Measurements from ENCODE around the gene CD1C. TPM values are rescaled to one million over a fixed set of nuclear protein-coding genes. Genes with fewer than 3 reads are reported as not detected.
"Not testable (repeated sequence)": the region's sequence is repeated elsewhere in the genome, so short reads cannot be mapped to it uniquely, and the experiment has no call there.

CD1C gene
- total RNA-seq, 1 donor from 2014 or later: 0.23 TPM

DNA sequence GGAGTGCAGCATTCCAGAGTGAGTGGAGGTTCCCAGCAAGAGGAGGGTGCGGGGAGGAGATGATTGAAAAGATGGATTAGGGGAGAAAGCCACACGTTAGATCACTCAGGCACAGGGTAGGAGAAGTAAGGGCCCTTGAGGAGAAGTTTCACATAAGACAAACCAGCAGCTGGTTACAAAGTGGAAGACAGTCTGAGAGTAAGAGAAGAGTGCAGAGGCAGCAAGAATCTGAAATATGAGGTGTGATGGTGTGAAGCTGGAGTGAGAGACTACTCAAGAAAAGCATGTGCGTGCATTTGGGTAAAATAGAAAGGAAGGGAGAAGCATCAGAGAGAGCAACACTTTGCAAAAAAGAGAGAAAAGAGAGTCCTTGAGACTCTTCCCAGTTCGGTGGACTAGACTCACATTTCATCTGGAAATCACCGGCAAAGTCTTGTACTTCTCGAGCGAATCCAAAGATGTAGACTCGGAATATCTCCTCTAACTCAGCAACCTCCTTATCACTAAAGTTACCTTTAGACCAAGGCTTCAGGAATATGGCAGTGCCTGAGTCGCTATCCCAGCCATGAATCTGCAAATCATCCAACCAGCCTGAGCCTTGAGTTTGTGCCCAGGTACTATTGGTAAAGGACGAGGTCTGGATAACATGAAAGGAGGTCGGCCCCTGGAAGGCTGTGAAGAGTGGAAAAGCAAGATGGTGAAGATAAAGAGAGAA, 40.8 kb downstream of the CD1C start:
- no peak overlapping the region for H3K4me3 Mint-ChIP-seq
- no peaks in the 10 kb centered on the region for H3K9me3 Mint-ChIP-seq
- H3K27me3 Mint-ChIP-seq (ENCODE audit: insufficient read depth): peaks cover 2% of the 10 kb centered on the region
- H3K4me1 Mint-ChIP-seq (ENCODE audit: low read depth): peaks cover 9% of the 10 kb centered on the region
- intact Hi-C loops (cut with micrococcal nuclease): loop anchor here (5.0 kb wide), 1 partner anchor 667 kb away; no protein-coding TSS in a partner anchor
- DNase-seq (ENCODE audit: low spot score): no peak
- H3K36me3 Mint-ChIP-seq (ENCODE audit: low read depth): no peaks in the 10 kb centered on the region
- no peak overlapping the region for H3K27ac Mint-ChIP-seq

DNA sequence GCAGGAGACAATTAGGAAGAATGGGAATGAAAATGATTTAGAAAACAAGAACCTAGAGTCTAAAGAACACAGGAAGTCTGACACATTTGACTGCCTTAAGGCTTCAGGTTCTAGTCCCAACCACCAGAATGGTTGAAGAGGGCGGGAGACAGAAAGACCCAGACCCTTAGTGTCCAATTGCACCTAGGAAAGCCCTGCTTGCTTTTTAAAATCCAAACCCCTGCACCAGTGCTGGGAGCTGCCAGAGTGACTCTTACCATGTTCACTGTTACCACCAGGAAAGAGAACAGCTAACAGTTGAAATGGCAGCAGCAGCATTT, 41.3 kb downstream of the CD1C start:
- Mint-ChIP-seq H3K4me1 (ENCODE audit: low read depth) (peaks cover 9% of the 10 kb centered on the region), H3K27ac (no peak overlapping the region), H3K36me3 (ENCODE audit: low read depth) (no peaks in the 10 kb centered on the region), H3K27me3 (ENCODE audit: insufficient read depth) (peaks cover 2% of the 10 kb centered on the region), H3K4me3 (no peak overlapping the region), H3K9me3 (no peaks in the 10 kb centered on the region)
- intact Hi-C loops (cut with micrococcal nuclease): loop anchor here (5.0 kb wide), 1 partner anchor 666 kb away; no protein-coding TSS in a partner anchor
- no peak for DNase-seq (ENCODE audit: low spot score)

DNA sequence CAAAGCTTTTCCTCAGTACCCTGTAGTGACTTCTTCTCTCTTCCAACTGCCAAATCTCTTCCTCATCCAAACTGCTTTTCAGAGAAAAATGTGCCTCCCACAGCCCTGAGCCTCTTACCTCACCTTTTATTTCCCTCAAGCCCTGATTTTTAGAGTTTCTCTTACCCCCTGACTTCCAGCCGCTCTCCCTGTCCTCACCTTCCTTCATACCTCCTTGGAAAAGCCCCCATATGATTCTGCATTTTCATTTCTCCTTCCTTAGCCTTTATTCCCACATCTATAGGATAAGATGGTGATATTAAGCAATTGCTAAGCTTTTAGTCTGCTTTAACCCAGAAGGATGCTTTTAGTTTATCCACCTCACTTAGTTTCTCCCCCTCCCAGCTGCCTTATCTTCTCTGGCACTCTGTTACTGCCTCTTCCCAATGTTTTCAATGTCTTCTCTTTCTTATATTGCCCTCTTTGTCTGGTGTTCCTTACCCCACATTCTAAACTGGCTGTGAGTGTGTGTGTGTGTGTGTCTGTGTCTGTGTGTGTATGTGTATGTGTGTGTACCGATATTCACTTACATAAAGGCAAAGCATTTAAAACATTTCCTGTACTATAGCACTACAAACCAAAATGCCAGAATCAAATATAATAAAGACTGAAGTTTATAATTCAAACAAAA, 41.9 kb downstream of the CD1C start, which contains the start of gene CD1B:
TSS of gene CD1B (minus strand) at position 51 of the 670 bp plus-strand sequence. CDS start 108 bp downstream, outside the sequence.
- no peak within 1 kb of the TSS for H3K4me3 Mint-ChIP-seq
- H3K27me3 Mint-ChIP-seq (ENCODE audit: insufficient read depth): peaks cover 2% of the 10 kb centered on the region
- intact Hi-C loops (cut with micrococcal nuclease): loop anchor here (5.0 kb wide), 1 partner anchor 666 kb away; no protein-coding TSS in a partner anchor

DNA sequence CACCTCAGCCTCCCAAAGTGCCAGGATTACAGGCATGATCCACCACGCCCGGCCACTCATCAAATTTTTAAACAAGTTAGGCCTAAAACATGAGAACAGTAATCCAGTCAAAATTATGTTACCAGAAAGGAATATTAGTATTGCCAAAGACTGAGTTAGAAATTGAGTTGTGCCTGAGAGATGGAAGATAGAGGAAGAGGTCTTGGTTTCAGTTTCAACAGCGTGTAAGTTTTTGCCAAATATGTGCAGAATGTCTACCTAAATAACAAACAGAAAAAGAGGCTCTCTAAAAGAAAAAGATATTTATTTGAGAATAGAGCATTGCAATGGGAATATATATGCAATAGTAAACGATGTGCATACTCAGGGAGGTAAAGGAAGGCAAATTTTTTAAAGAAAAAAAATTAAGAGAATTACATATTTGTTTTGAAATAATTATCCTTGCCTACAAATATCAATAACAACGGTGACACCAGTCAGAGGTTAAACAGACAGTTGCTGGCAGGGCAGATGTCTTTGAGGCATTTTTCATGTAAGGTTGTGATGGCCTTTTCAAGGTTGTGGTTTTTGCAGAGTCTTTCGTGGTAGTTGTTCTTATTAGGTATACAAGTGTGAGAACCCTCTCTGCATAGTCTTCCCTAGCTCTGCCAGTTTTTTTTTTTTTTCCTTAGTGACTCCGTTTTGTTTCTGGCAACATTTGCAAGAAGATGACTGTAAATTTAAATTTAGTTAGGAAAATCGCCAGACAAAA, 43.9 kb downstream of the CD1C start:
- Mint-ChIP-seq H3K36me3 (ENCODE audit: low read depth) (no peaks in the 10 kb centered on the region), H3K4me1 (ENCODE audit: low read depth) (peaks cover 9% of the 10 kb centered on the region), H3K27me3 (ENCODE audit: insufficient read depth) (no peaks in the 10 kb centered on the region), H3K9me3 (peaks cover under 1% of the 10 kb centered on the region), H3K27ac (no peak overlapping the region), H3K4me3 (no peak overlapping the region)
- intact Hi-C loops (cut with micrococcal nuclease): loop anchor here (1.0 to 5.0 kb wide), 2 partner anchors 47 to 664 kb away; no protein-coding TSS in a partner anchor
- no peak for DNase-seq (ENCODE audit: low spot score)

More for the DNA sequence above, 41.9 kb downstream of the CD1C start, which contains the start of gene CD1B:
- no peaks in the 10 kb centered on the region for H3K9me3 Mint-ChIP-seq
- DNase-seq (ENCODE audit: low spot score): no peak
- H3K4me1 Mint-ChIP-seq (ENCODE audit: low read depth): peaks cover 9% of the 10 kb centered on the region
- no peak within 1 kb of the TSS for H3K27ac Mint-ChIP-seq
- H3K36me3 Mint-ChIP-seq (ENCODE audit: low read depth): no peaks in the 10 kb centered on the region

DNA sequence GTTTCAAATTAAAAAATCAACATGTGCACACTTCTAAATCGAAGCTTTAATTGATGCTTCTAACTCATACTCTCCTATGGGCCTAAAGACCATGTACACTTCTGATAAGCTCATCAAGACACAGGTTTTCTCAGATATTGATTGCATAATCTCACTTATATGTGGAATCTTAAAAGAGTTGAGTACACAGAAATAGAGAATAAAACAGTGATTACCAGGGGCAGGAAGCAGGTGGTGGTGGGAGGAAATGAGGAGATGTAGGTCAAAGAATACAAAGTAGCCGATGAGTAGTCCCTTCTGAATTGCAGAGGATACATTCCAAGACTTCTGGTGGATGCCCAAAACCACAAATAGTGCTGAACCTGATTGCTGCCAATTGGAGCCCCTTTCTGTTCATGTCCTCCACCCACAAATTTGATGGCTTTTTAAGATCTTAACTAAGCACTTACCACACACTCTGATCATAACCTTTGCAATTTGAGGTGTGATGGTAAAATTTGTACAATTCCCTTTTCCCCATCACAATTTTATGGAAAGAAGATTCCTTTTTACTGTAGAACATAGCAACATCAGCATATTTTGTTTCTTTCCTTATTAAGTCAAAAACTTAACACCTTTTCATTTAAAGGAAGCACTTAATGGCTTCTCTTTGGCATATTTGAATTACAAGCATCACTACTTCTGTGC, 44.9 kb downstream of the CD1C start:
- no peak overlapping the region for H3K27ac Mint-ChIP-seq
- peaks cover 9% of the 10 kb centered on the region for H3K4me1 Mint-ChIP-seq (ENCODE audit: low read depth)
- intact Hi-C loops (cut with micrococcal nuclease): loop anchor here (5.0 kb wide), 1 partner anchor 663 kb away; no protein-coding TSS in a partner anchor
- no peak for DNase-seq (ENCODE audit: low spot score)
- no peaks in the 10 kb centered on the region for H3K36me3 Mint-ChIP-seq (ENCODE audit: low read depth)
- peaks cover 5% of the 10 kb centered on the region for H3K9me3 Mint-ChIP-seq
- H3K27me3 Mint-ChIP-seq (ENCODE audit: insufficient read depth): no peaks in the 10 kb centered on the region
- no peak overlapping the region for H3K4me3 Mint-ChIP-seq

DNA sequence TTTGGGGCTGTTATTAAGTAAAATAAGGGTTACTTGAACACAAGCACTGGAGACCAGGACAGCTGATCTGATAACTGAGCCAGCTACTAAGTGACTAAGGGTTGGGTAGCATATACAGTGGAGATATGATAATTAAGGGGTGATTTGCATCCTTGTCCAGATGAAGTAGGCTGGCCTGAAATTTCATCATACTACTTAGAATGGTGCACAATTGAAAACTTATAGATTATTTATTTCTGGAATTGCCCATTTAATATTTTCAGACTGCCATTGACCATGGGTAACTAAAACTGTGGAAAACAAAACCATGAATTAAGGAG, 45.5 kb downstream of the CD1C start:
- H3K4me1 Mint-ChIP-seq (ENCODE audit: low read depth): peaks cover 9% of the 10 kb centered on the region

DNA sequence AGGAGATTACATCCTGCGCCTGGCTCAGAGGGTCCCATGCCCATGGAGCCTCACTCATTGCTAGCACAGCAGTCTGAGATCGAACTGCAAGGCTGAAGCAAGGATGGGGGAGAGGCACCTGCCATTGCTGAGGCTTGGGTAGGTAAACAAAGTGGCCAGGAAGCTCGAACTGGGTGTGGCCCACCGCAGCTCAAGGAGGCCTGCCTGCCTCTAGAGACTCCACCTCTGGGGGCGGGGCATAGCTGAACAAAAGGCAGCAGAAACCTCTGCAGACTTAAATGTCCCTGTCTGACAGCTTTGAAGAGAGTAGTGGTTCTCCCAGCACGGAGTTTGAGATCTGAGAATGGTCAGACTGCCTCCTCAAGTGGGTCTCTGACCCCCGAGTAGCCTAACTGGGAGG, 46.7 kb downstream of the CD1C start:
- H3K27me3 Mint-ChIP-seq (ENCODE audit: insufficient read depth); H3K4me1 Mint-ChIP-seq (ENCODE audit: low read depth); H3K27ac Mint-ChIP-seq; intact Hi-C loops (cut with micrococcal nuclease); H3K9me3 Mint-ChIP-seq; H3K36me3 Mint-ChIP-seq (ENCODE audit: low read depth); H3K4me3 Mint-ChIP-seq; DNase-seq (ENCODE audit: low spot score): not testable (repeated sequence)

More for the DNA sequence above, 45.5 kb downstream of the CD1C start:
- intact Hi-C loops (cut with micrococcal nuclease): no loop called here
- Mint-ChIP-seq H3K36me3 (ENCODE audit: low read depth) (no peaks in the 10 kb centered on the region), H3K27me3 (ENCODE audit: insufficient read depth) (no peaks in the 10 kb centered on the region), H3K4me3 (no peak overlapping the region), H3K9me3 (peaks cover 5% of the 10 kb centered on the region), H3K27ac (no peak overlapping the region)
- no peak for DNase-seq (ENCODE audit: low spot score)

Other genes with a start within 250 kb of the CD1C start
- 0.22 TPM in 1 of 2 replicates, not detected in the other for gene CD1D, start 109.0 kb upstream of the CD1C start, total RNA-seq
- not detected in 2 replicates for gene CD1A, start 35.5 kb upstream of the CD1C start, total RNA-seq
- gene CD1B, start 41.6 kb downstream of the CD1C start, total RNA-seq: not detected in 2 replicates
- not detected in 2 replicates for gene CD1E, start 64.0 kb downstream of the CD1C start, total RNA-seq
- not detected in 2 replicates for gene OR10T2, start 109.5 kb downstream of the CD1C start, total RNA-seq
- not detected in 2 replicates for gene OR10K2, start 136.3 kb downstream of the CD1C start, total RNA-seq
- not detected in 2 replicates for gene OR10K1, start 171.9 kb downstream of the CD1C start, total RNA-seq
- gene OR10R2, start 182.3 kb downstream of the CD1C start, total RNA-seq: not detected in 2 replicates